GM12801 (cell line): ENCODE results near the gene PCP2.

Experiments
- TF ChIP-seq, protein P1 (sequence below): IDR thresholded peaks from one replicate; pipeline ENCODE4 v1.5.1; 2011; ENCODE audit warnings: control low read depth; ENCODE audit not compliant: insufficient read length; ENCODE audit errors: extremely low read depth

Gene PCP2

GRCh38 chr19:7590256-7590655, 43.3 kb downstream of the PCP2 start:
- TF ChIP-seq, protein P1, sequence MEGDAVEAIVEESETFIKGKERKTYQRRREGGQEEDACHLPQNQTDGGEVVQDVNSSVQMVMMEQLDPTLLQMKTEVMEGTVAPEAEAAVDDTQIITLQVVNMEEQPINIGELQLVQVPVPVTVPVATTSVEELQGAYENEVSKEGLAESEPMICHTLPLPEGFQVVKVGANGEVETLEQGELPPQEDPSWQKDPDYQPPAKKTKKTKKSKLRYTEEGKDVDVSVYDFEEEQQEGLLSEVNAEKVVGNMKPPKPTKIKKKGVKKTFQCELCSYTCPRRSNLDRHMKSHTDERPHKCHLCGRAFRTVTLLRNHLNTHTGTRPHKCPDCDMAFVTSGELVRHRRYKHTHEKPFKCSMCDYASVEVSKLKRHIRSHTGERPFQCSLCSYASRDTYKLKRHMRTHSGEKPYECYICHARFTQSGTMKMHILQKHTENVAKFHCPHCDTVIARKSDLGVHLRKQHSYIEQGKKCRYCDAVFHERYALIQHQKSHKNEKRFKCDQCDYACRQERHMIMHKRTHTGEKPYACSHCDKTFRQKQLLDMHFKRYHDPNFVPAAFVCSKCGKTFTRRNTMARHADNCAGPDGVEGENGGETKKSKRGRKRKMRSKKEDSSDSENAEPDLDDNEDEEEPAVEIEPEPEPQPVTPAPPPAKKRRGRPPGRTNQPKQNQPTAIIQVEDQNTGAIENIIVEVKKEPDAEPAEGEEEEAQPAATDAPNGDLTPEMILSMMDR, result no peak

GRCh38 chr19:7589822-7590221, 43.7 kb downstream of the PCP2 start:
- TF ChIP-seq, protein P1, result no peak

- TF ChIP-seq, protein P1, result no peak
These were observed 51.1 kb downstream of the PCP2 start for GRCh38 chr19:7582446-7582845.
